Neural crest cell (in vitro differentiated cells): ENCODE data around the gene PCDH19. TPM values are rescaled to one million over a fixed set of nuclear protein-coding genes. Genes with fewer than 3 reads are reported as not detected.

ENCODE experiments used
- DNase-seq: peaks from one replicate; pipeline ENCODE4 v3.0.0; 2021; ENCODE audit warnings: low read depth, mixed read lengths, low spot score
- H3K27ac Mint-ChIP-seq: one replicate; pipeline ENCODE4 v1.8.0; 2021; ENCODE audit warnings: mild to moderate bottlenecking, mixed read lengths; ENCODE audit not compliant: unreplicated experiment
- H3K27me3 Mint-ChIP-seq: 2 replicates; pipeline ENCODE4 v1.8.0; 2021; ENCODE audit warnings: low read depth, mild to moderate bottlenecking, mixed read lengths
- H3K36me3 Mint-ChIP-seq: 2 replicates; pipeline ENCODE4 v1.8.0; 2021; ENCODE audit warnings: low read depth, mild to moderate bottlenecking, mixed read lengths
- H3K4me1 Mint-ChIP-seq: 2 replicates; pipeline ENCODE4 v1.8.0; 2021; ENCODE audit warnings: mixed read lengths
- H3K4me3 Mint-ChIP-seq: one replicate; pipeline ENCODE4 v1.8.0; 2021; ENCODE audit warnings: mild to moderate bottlenecking, mixed read lengths
- H3K9me3 Mint-ChIP-seq: 2 replicates; pipeline ENCODE4 v1.8.0; 2021; ENCODE audit warnings: mixed read lengths
- CTCF ChIP-seq: fragments of 200-600 bp; sonication (generic); conservative IDR thresholded peaks from 2 replicates; pipeline ENCODE4 v1.5.0; 2021; ENCODE audit warnings: antibody characterized with exemption, mild to moderate bottlenecking
- total RNA-seq: library from RNA; stranded (reverse); gene quantifications from 2 replicates; pipeline ENCODE4 v1.2.1, GENCODE V29; 2021

PCDH19 gene
- total RNA-seq, 1 donor from 2014 or later: 30.2 TPM

- peaks cover 11% of the 10 kb centered on the region for H3K36me3 Mint-ChIP-seq
- no peak for TF ChIP-seq CTCF
- H3K4me1 Mint-ChIP-seq: peaks cover 6% of the 10 kb centered on the region
- no peaks in the 10 kb centered on the region for H3K9me3 Mint-ChIP-seq
- no peak for DNase-seq
- no peak overlapping the region for H3K4me3 Mint-ChIP-seq
- H3K27ac Mint-ChIP-seq: no peak overlapping the region
- H3K27me3 Mint-ChIP-seq: no peaks in the 10 kb centered on the region
Measured at GRCh38 chrX:100350704-100351489, 59.2 kb downstream of the PCDH19 start.

DNA sequence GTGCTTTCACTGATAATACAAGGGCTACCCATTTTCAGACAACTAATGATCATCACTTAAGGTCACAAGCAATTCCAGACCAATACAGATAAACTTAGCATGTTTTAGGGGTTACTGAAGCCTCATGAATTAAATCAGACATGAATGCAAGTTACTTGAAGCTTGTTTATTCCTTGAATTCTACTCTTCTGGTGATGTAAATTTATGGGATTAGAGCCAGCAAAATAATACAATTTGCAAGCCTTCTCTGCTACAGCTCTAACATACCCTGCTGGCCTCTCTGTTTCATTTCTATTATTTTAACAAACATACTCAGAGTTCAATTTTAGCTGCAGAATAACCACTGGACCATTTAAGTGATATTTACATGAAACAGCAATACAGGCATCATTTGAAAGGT, 60.7 kb downstream of the PCDH19 start:
- Mint-ChIP-seq H3K4me3 (no peak overlapping the region), H3K27me3 (no peaks in the 10 kb centered on the region), H3K27ac (no peak overlapping the region), H3K9me3 (no peaks in the 10 kb centered on the region), H3K36me3 (peaks cover 11% of the 10 kb centered on the region), H3K4me1 (no peaks in the 10 kb centered on the region)
- no peak for DNase-seq
- TF ChIP-seq CTCF: no peak

DNA sequence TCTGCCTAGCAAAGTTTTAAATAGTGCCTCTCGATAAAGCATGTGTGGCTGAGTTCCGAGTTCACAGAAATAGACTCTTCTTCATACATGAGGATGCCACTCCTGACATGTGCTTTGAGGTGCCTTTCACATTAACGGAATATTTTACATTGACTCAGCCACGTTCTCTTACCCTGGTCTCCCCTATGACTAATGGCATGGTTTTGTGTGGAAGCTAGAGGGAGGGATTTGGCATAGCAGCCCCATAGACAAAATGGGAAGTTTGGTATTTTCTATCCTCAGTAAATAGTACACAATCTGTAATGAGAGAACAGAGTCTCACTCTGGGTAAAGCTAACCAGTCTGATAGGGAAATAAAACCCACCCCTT, 68.9 kb downstream of the PCDH19 start:
- TF ChIP-seq CTCF: no peak
- H3K27ac Mint-ChIP-seq: no peak overlapping the region
- H3K27me3 Mint-ChIP-seq: no peaks in the 10 kb centered on the region
- H3K36me3 Mint-ChIP-seq: peaks cover 8% of the 10 kb centered on the region
- DNase-seq: no peak
- H3K9me3 Mint-ChIP-seq: no peaks in the 10 kb centered on the region
- H3K4me1 Mint-ChIP-seq: no peaks in the 10 kb centered on the region
- H3K4me3 Mint-ChIP-seq: no peak overlapping the region

DNA sequence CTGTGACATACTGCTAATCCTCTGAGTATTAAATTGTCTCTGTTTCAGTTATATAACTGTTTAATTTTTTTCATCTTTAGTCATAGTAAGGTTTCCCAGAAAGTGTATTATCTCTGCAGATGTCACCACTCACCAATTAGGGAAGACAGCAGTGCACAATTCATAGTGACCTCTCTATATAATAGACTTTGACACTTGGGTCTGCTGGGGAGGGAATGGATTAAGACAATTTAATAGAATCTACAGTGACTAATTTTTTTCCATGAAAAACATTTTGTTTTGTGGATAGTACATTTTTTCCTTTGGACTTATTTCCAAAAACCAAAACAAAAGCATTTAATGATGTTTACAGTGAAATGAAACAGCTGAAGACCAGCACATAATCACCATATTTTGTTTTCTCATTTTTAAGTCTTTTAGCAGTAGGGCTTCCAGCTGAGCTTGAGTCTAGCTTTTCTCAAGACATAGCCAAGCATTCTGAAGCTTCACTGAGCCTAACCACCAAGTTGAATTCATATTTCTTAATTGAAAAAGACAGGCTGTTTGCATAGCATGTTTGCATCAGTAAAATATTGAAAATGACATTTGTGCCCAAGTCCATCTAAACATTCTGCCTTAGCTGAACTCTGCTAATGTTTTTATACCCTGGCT, 69.5 kb downstream of the PCDH19 start:
- TF ChIP-seq CTCF: no peak
- Mint-ChIP-seq H3K4me1 (no peaks in the 10 kb centered on the region), H3K27me3 (no peaks in the 10 kb centered on the region), H3K9me3 (no peaks in the 10 kb centered on the region), H3K36me3 (peaks cover 8% of the 10 kb centered on the region), H3K4me3 (no peak overlapping the region), H3K27ac (no peak overlapping the region)
- DNase-seq: no peak

DNA sequence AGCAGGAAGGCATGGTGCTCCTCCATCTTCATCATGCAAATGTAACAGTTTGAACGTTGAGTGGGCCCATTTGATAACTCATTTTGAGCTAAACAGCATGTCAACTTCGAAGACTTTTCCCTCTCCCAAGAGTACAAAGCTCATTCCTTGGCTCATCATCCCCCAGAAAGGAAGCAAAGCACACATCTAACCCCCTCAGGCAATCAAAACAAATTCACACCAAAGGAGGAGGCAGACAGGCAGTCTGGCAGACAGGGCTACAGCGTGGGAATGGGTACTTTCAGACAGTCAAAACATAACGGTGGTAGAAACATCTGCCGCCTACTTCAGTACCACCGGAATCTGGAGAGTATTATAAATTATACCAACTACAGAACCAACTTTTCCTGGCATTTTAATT, 81.7 kb downstream of the PCDH19 start:
- Mint-ChIP-seq H3K27ac (no peak overlapping the region), H3K36me3 (peaks cover 1% of the 10 kb centered on the region), H3K27me3 (no peaks in the 10 kb centered on the region), H3K9me3 (no peaks in the 10 kb centered on the region), H3K4me1 (peaks cover 12% of the 10 kb centered on the region), H3K4me3 (no peak overlapping the region)
- no peak for TF ChIP-seq CTCF
- no peak for DNase-seq
